OCI-LY1 (cell line): Measurements from ENCODE around the gene NCOR1.

Source experiments
- EZH2 ChIP-seq: fragments of 200-600 bp; sonication (generic), shearing (Covaris generic); IDR thresholded peaks from 2 replicates; pipeline ENCODE4 v1.8.0; 2017; ENCODE audit warnings: borderline replicate concordance, mixed run types, mild to moderate bottlenecking, antibody characterized with exemption, low read length, moderate library complexity, mixed read lengths
- TF ChIP-seq, protein P1 (sequence below): fragments of 200-600 bp; sonication (generic), shearing (Covaris generic); IDR thresholded peaks from 2 replicates; pipeline ENCODE4 v1.5.1; 2017; ENCODE audit warnings: mild to moderate bottlenecking, antibody characterized with exemption, low read length, moderate library complexity, mixed read lengths

GRCh38 chr17:16214190-16215001 lies 938 bp downstream of the NCOR1 start:
- TF ChIP-seq, protein P1, sequence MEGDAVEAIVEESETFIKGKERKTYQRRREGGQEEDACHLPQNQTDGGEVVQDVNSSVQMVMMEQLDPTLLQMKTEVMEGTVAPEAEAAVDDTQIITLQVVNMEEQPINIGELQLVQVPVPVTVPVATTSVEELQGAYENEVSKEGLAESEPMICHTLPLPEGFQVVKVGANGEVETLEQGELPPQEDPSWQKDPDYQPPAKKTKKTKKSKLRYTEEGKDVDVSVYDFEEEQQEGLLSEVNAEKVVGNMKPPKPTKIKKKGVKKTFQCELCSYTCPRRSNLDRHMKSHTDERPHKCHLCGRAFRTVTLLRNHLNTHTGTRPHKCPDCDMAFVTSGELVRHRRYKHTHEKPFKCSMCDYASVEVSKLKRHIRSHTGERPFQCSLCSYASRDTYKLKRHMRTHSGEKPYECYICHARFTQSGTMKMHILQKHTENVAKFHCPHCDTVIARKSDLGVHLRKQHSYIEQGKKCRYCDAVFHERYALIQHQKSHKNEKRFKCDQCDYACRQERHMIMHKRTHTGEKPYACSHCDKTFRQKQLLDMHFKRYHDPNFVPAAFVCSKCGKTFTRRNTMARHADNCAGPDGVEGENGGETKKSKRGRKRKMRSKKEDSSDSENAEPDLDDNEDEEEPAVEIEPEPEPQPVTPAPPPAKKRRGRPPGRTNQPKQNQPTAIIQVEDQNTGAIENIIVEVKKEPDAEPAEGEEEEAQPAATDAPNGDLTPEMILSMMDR: no peak
- no peak for TF ChIP-seq EZH2
